Right lobe of liver (tissue), 4 donors: Measurements from ENCODE around the gene MET.
"Not testable (repeated sequence)": the region's sequence is repeated elsewhere in the genome, so short reads cannot be mapped to it uniquely, and the experiment has no call there.

Experiments
- CTCF ChIP-seq, 4 donors: fragments of 200-600 bp in 3 of 4; fragments of 450-650 bp in 1 of 4; IDR thresholded peaks; one replicate each; pipeline versions ENCODE4 v1.5.1 to v1.8.0; 2016 to 2022; ENCODE audit warnings: antibody characterized with exemption in 4 of 4, mild to moderate bottlenecking in 2 of 4
- POLR2A ChIP-seq: fragments of 450-650 bp; IDR thresholded peaks from one replicate; pipeline ENCODE4 v1.6.1; 2017; ENCODE audit warnings: antibody characterized with exemption, mild to moderate bottlenecking
- donor health status: DM: no; HTN: no; CAD: no.
- donor health status: DM: no; HTN: no; CAD: no.
- donor health status: DM: no; HTN: yes; CAD: no.

- TF ChIP-seq CTCF (IDR thresholded peaks at IDR 0.05); POLR2A: not testable (repeated sequence)
These were observed 74.4 kb downstream of the MET start for GRCh38 chr7:116746388-116746787.
